ENCODE results near the gene SOCS6. TPM values are rescaled to one million over a fixed set of nuclear protein-coding genes. Genes with fewer than 3 reads are reported as not detected.

SOCS6 gene
- total RNA-seq, 6 donors from 2014 or later: 11.0 to 29.2 (median 19.8) TPM

- Histone ChIP-seq H3K27ac (no peak overlapping the region), H3K36me3 (peaks cover 4 to 19% (median 13%) of the 10 kb centered on the region in 4 donors), H3K4me3 (no peak overlapping the region), H3K9me3 (no peaks in the 10 kb centered on the region), H3K4me1 (no peaks in the 10 kb centered on the region), H3K27me3 (no peaks in the 10 kb centered on the region)
- WGBS, 2 donors: 93 to 97% methylated on average over 2 of the region's 2 CpGs
- TF ChIP-seq CTCF (IDR thresholded peaks at IDR 0.05): no peak
- ATAC-seq (ENCODE audit: low FRiP score in 2 of 2) (no peak), DNase-seq (no peak)
These were observed 32.8 kb downstream of the SOCS6 start for GRCh38 chr18:70321616-70322015.

- DNase-seq: no peak
- Histone ChIP-seq H3K4me3 (no peak overlapping the region), H3K4me1 (no peaks in the 10 kb centered on the region), H3K27me3 (no peaks in the 10 kb centered on the region), H3K36me3 (peaks cover 4 to 19% (median 13%) of the 10 kb centered on the region in 4 donors), H3K9me3 (no peaks in the 10 kb centered on the region), H3K27ac (no peak overlapping the region)
- no peak for TF ChIP-seq POLR2AphosphoS5 (IDR thresholded peaks at IDR 0.05)
- TF ChIP-seq POLR2A (IDR thresholded peaks at IDR 0.05): no peak
- TF ChIP-seq EP300 (IDR thresholded peaks at IDR 0.05): no peak
- no peak for TF ChIP-seq CTCF (IDR thresholded peaks at IDR 0.05)
- WGBS, 2 donors: 83 to 91% methylated on average over 2 of the region's 2 CpGs
- no peak for ATAC-seq (ENCODE audit: low FRiP score in 2 of 2)
These were observed 33.5 kb downstream of the SOCS6 start for GRCh38 chr18:70322385-70322784.

GRCh38 chr18:70322928-70323327, 34.1 kb downstream of the SOCS6 start:
- DNase-seq: no peak
- H3K36me3 ChIP-seq: peaks cover 4 to 19% (median 13%) of the 10 kb centered on the region in 4 donors
- no peak for TF ChIP-seq POLR2AphosphoS5 (IDR thresholded peaks at IDR 0.05)
- no peak for TF ChIP-seq POLR2A (IDR thresholded peaks at IDR 0.05)
- no peak for TF ChIP-seq CTCF (IDR thresholded peaks at IDR 0.05)
- TF ChIP-seq EP300 (IDR thresholded peaks at IDR 0.05): no peak
- H3K4me1 ChIP-seq: no peaks in the 10 kb centered on the region
- H3K27ac ChIP-seq: no peak overlapping the region
- H3K27me3 ChIP-seq: no peaks in the 10 kb centered on the region
- H3K4me3 ChIP-seq: no peak overlapping the region
- H3K9me3 ChIP-seq: no peaks in the 10 kb centered on the region
- no peak for ATAC-seq (ENCODE audit: low FRiP score in 2 of 2)
- 87 to 91% methylated on average over 5 of the region's 5 CpGs for WGBS, 2 donors

GRCh38 chr18:70324897-70325296, 36.1 kb downstream of the SOCS6 start:
- H3K4me1 ChIP-seq: peaks cover 0 to 3% (median 0%) of the 10 kb centered on the region in 4 donors
- H3K27ac ChIP-seq: no peak overlapping the region
- 96 to 97% methylated on average over 16 to 20 of the region's 20 CpGs for WGBS, 2 donors
- H3K4me3 ChIP-seq: no peak overlapping the region
- DNase-seq (peak in 1 of 2 donors; percentile 62), ATAC-seq (ENCODE audit: low FRiP score in 2 of 2) (no peak)
- H3K36me3 ChIP-seq: peaks cover 4 to 19% (median 13%) of the 10 kb centered on the region in 4 donors
- TF ChIP-seq POLR2AphosphoS5 (IDR thresholded peaks at IDR 0.05): no peak
- no peak for TF ChIP-seq CTCF (IDR thresholded peaks at IDR 0.05)
- TF ChIP-seq EP300 (IDR thresholded peaks at IDR 0.05): no peak
- TF ChIP-seq POLR2A (IDR thresholded peaks at IDR 0.05): no peak
- H3K9me3 ChIP-seq: no peaks in the 10 kb centered on the region
- H3K27me3 ChIP-seq: no peaks in the 10 kb centered on the region

GRCh38 chr18:70326255-70326654, 37.4 kb downstream of the SOCS6 start:
- no peak for TF ChIP-seq POLR2AphosphoS5 (IDR thresholded peaks at IDR 0.05)
- no peak for TF ChIP-seq EP300 (IDR thresholded peaks at IDR 0.05)
- no peak for TF ChIP-seq CTCF (IDR thresholded peaks at IDR 0.05)
- TF ChIP-seq POLR2A (IDR thresholded peaks at IDR 0.05): no peak
- DNase-seq (no peak), ATAC-seq (ENCODE audit: low FRiP score in 2 of 2) (no peak)
- Histone ChIP-seq H3K4me3 (no peak overlapping the region), H3K4me1 (peaks cover 0 to 3% (median 0%) of the 10 kb centered on the region in 4 donors), H3K9me3 (no peaks in the 10 kb centered on the region), H3K27ac (no peak overlapping the region), H3K27me3 (no peaks in the 10 kb centered on the region), H3K36me3 (peaks cover 4 to 19% (median 13%) of the 10 kb centered on the region in 4 donors)
- 86 to 93% methylated on average over 1 of the region's 1 CpG for WGBS, 2 donors
